Fibroblast of the aortic adventitia (primary cell): ENCODE measurements around the gene SKAP1. TPM values are rescaled to one million over a fixed set of nuclear protein-coding genes. Genes with fewer than 3 reads are reported as not detected.

Experiments
- DNase-seq: peaks from one replicate; pipeline ENCODE4 v3.0.0-alpha.2; 2010; ENCODE audit warnings: low read depth
- H3K4me3 ChIP-seq: 2 replicates; pipeline ENCODE4 v1.5.1; 2011; ENCODE audit warnings: low read depth, mild to moderate bottlenecking, control low read depth, low read length, moderate library complexity
- CTCF ChIP-seq: IDR thresholded peaks from 2 replicates; pipeline ENCODE4 v1.5.1; 2011; ENCODE audit warnings: mild to moderate bottlenecking, low read length, control low read depth, inconsistent platforms; ENCODE audit not compliant: insufficient read depth
- total RNA-seq: library from RNA; depleted of rRNA; stranded (reverse); fragments of >200 nt; gene quantifications from 2 replicates; pipeline ENCODE4 v1.2.3, GENCODE V29; 2012; ENCODE audit warnings: low replicate concordance

SKAP1 gene
- total RNA-seq, 1 donor = not detected

GRCh38 chr17:48150597-48151001 is 279.4 kb downstream of the SKAP1 start:
- no peak for TF ChIP-seq CTCF
- no peak overlapping the region for H3K4me3 ChIP-seq

GRCh38 chr17:48149787-48150463 is 280.1 kb downstream of the SKAP1 start:
- no peak for DNase-seq
- no peak for TF ChIP-seq CTCF
- no peak overlapping the region for H3K4me3 ChIP-seq

More at GRCh38 chr17:48150597-48151001, 279.4 kb downstream of the SKAP1 start:
- no peak for DNase-seq

- no peak overlapping the region for H3K4me3 ChIP-seq
- no peak for TF ChIP-seq CTCF
- DNase-seq = no peak
These were observed 280.9 kb downstream of the SKAP1 start for GRCh38 chr17:48148854-48149786.

- H3K4me3 ChIP-seq = no peak overlapping the region
- TF ChIP-seq CTCF = no peak
- DNase-seq = no peak
These were observed 281.8 kb downstream of the SKAP1 start for GRCh38 chr17:48148029-48148770.

GRCh38 chr17:48144976-48145798 is 284.8 kb downstream of the SKAP1 start:
- no peak for TF ChIP-seq CTCF
- no peak for DNase-seq
- no peak overlapping the region for H3K4me3 ChIP-seq

GRCh38 chr17:48144231-48144630 is 285.8 kb downstream of the SKAP1 start:
- no peak for TF ChIP-seq CTCF
- no peak overlapping the region for H3K4me3 ChIP-seq
- DNase-seq = no peak
